ENCODE measurements around the gene FN1. TPM values are rescaled to one million over a fixed set of nuclear protein-coding genes. Genes with fewer than 3 reads are reported as not detected.

Gene FN1
- total and polyA plus RNA-seq, 2 donors (not counting 3 experiments of a cell fraction or from before 2014, with no cell fraction given): 3,221 to 3,740 TPM

DNA sequence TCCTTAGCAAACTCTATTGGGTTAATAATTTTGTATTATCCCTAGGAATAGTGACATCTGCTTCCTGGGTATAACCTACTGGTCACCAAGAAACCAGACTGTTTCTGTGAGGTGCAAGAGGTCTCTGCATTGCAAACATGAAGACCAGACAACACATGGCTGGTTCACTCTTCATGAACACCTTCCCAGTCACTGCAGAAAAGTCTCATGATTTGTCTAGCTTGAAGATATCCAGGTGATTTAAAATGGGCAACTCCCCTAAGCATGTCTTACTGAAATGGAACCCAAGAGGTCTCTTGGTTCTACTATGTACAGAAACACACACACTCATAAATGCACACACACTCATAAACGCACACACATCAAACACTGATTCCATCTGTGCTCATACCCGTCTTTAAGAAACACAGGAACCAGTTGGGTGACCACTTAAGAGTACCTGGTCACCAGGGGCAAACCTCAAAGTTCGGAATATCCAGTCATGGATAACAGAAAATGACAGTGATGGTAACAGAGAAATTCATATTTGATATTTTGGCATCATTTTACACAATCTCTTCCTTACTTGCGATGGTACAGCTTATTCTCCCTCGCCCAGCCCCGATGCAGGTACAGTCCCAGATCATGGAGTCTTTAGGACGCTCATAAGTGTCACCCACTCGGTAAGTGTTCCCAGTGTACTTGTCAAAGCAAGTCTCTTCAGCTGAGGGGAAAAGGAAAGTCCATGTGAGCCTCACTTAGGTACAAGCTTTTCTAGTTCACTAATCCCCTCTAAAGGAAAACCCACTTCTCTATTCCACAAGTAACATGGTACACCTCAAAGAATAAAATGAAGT lies 2.9 kb downstream of the FN1 start:
- Histone ChIP-seq H2AFZ (ENCODE audit: low read depth, low read length) (no peak overlapping the region), H3K4me1 (ENCODE audit: control insufficient read depth, extremely low read depth, insufficient read depth, low read length) (peaks cover 48% of the 10 kb centered on the region), H3K36me3 (ENCODE audit: control insufficient read depth in 2 of 2, extremely low read depth in 1 of 2, insufficient read depth in 2 of 2, low read length in 2 of 2) (peaks cover 21 to 38% of the 10 kb centered on the region in 2 experiments), H3K4me2 (ENCODE audit: insufficient read depth, low read length) (peak overlapping the region; percentile 100), H3K9me1 (replicated peaks; ENCODE audit: control insufficient read depth, extremely low read depth, insufficient read depth, low read length) (no peaks in the 10 kb centered on the region), H3K27me3 (ENCODE audit: control insufficient read depth in 2 of 2, insufficient read depth in 2 of 2, low read length in 2 of 2) (no peaks in the 10 kb centered on the region), H3K79me2 (ENCODE audit: control insufficient read depth, insufficient read depth, low read length) (peaks cover 53% of the 10 kb centered on the region), H3K27ac (ENCODE audit: insufficient read depth, low read depth, low read length) (peak overlapping the region; percentile 86), H4K20me1 (replicated peaks; ENCODE audit: control insufficient read depth, extremely low read depth, insufficient read depth, low read length) (peaks cover 2% of the 10 kb centered on the region), H3K9me3 (replicated peaks; ENCODE audit: control insufficient read depth, insufficient read depth, low read length) (no peaks in the 10 kb centered on the region), H3K9ac (replicated peaks; ENCODE audit: extremely low read depth, insufficient read depth, low read length) (peak overlapping the region; percentile 100), H3K4me3 (replicated peaks in 1 of 3; ENCODE audit: insufficient read depth in 1 of 3, low read depth in 1 of 3, low read length in 3 of 3) (peak overlapping the region; percentile 32 to 100 (median 77))
- BruUV-seq (replicated peaks): no TSS peak
- ChIA-PET CTCF (interaction anchor here (1.2 to 2.3 kb wide), 4 partner anchors 10 to 498 kb away, joined by 3 to 10 read pairs (median 4); no protein-coding TSS in a partner anchor), POLR2A (interaction anchor here (0.6 to 2.0 kb wide), 7 partner anchors 9 to 416 kb away, joined by 3 to 8 read pairs (median 4); no protein-coding TSS in a partner anchor)
- peak; percentile 31 for DNase-seq (ENCODE audit: low read depth, low spot score)
- TF ChIP-seq POLR2A (IDR thresholded peaks at IDR 0.05; ENCODE audit: low read depth, low read length): peak; percentile 33
- no peak for TF ChIP-seq MYC (IDR thresholded peaks at IDR 0.05; ENCODE audit: low read depth, low read length)
- dilution Hi-C loops (cut with MboI; ENCODE audit: extremely low pct_ligation_motif_present, low sequenced_read_pairs) (no loop called here), intact Hi-C loops (cut with micrococcal nuclease) (no loop called here)
- FAIRE-seq: no peak

DNA sequence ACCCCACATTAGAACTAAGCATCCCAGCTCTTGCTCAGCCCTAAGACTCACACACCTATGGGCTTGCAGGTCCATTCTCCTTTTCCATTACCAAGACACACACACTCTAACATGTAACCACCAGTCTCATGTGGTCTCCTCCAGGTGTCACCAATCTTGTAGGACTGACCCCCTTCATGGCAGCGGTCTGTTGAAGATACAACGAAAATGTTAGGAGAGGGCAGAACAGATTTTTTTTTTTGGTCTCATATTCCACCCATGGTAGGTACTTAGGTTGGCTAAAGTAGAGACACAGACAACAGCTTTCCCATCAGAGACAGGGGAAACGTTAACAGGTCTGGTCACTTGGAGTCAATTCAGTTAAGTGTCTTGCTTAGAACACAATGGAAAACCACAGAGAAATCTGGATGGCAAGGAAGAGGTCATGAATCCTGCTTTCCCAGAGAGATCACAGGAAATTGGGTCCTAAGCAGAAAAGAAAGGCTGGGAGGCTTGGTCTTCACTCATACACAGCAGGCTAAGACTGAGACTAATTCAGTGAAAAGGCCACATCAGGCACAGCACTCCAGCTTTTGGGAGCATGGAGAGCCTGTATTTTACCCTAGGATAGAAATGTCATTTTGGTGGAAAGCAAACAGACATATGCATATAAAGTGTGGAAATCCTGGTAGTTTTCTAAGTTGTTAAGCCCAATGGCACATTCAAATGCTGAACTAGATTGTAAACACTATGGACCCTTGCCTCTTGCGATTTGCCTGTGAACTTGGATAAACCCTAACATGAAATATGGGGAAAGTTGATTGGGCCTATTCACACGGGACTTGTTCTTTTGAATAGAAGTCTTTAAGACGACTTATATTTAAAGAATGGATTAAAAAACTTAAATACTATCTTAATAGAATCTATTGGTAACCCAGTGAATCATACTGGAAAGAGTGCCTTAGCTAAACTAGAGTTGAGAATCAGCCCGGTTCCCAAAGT lies 3.8 kb downstream of the FN1 start:
- no peak overlapping the region for H3K9ac ChIP-seq (replicated peaks; ENCODE audit: extremely low read depth, insufficient read depth, low read length)
- FAIRE-seq (peak; percentile 24), DNase-seq (ENCODE audit: low read depth, low spot score) (peak; percentile 46)
- CTCF ChIA-PET: interaction anchor here (0.5 to 2.3 kb wide), 5 partner anchors 9 to 499 kb away, joined by 3 to 10 read pairs (median 5); no protein-coding TSS in a partner anchor
- H3K4me2 ChIP-seq (ENCODE audit: insufficient read depth, low read length): peak overlapping the region; percentile 100
- TF ChIP-seq EZH2 (IDR thresholded peaks at IDR 0.05; ENCODE audit: borderline replicate concordance, low read depth, low read length, severe bottlenecking): no peak
- TF ChIP-seq, protein P1, sequence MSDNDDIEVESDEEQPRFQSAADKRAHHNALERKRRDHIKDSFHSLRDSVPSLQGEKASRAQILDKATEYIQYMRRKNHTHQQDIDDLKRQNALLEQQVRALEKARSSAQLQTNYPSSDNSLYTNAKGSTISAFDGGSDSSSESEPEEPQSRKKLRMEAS (IDR thresholded peaks at IDR 0.05; ENCODE audit: insufficient read depth, insufficient read length): no peak
- TF ChIP-seq, protein P2, sequence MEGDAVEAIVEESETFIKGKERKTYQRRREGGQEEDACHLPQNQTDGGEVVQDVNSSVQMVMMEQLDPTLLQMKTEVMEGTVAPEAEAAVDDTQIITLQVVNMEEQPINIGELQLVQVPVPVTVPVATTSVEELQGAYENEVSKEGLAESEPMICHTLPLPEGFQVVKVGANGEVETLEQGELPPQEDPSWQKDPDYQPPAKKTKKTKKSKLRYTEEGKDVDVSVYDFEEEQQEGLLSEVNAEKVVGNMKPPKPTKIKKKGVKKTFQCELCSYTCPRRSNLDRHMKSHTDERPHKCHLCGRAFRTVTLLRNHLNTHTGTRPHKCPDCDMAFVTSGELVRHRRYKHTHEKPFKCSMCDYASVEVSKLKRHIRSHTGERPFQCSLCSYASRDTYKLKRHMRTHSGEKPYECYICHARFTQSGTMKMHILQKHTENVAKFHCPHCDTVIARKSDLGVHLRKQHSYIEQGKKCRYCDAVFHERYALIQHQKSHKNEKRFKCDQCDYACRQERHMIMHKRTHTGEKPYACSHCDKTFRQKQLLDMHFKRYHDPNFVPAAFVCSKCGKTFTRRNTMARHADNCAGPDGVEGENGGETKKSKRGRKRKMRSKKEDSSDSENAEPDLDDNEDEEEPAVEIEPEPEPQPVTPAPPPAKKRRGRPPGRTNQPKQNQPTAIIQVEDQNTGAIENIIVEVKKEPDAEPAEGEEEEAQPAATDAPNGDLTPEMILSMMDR (IDR thresholded peaks at IDR 0.05; ENCODE audit: extremely low read depth in 1 of 2, insufficient read depth in 1 of 2, low read depth in 1 of 2, low read length in 2 of 2): no peak
- peaks cover 22 to 45% of the 10 kb centered on the region in 2 experiments for H3K36me3 ChIP-seq (ENCODE audit: control insufficient read depth in 2 of 2, extremely low read depth in 1 of 2, insufficient read depth in 2 of 2, low read length in 2 of 2)
- H2AFZ ChIP-seq (ENCODE audit: low read depth, low read length): no peak overlapping the region
- H3K79me2 ChIP-seq (ENCODE audit: control insufficient read depth, insufficient read depth, low read length): peaks cover 54% of the 10 kb centered on the region
- intact Hi-C loops (cut with micrococcal nuclease): no loop called here
- H3K4me3 ChIP-seq (replicated peaks in 1 of 3; ENCODE audit: insufficient read depth in 1 of 3, low read depth in 1 of 3, low read length in 3 of 3): peak overlapping the region in 2 of 3 experiments; percentile 77 to 100
- H3K9me3 ChIP-seq (replicated peaks; ENCODE audit: control insufficient read depth, insufficient read depth, low read length): no peaks in the 10 kb centered on the region
- BruUV-seq (replicated peaks): no TSS peak
- H3K4me1 ChIP-seq (ENCODE audit: control insufficient read depth, extremely low read depth, insufficient read depth, low read length): peaks cover 43% of the 10 kb centered on the region
- no peaks in the 10 kb centered on the region for H3K9me1 ChIP-seq (replicated peaks; ENCODE audit: control insufficient read depth, extremely low read depth, insufficient read depth, low read length)
- H3K27ac ChIP-seq (ENCODE audit: insufficient read depth, low read depth, low read length): peak overlapping the region; percentile 86
- POLR2A ChIA-PET: interaction anchor here (0.9 to 2.0 kb wide), 3 partner anchors 261 to 417 kb away, joined by 3 to 6 read pairs (median 3); no protein-coding TSS in a partner anchor
- no peaks in the 10 kb centered on the region for H3K27me3 ChIP-seq (ENCODE audit: control insufficient read depth in 2 of 2, insufficient read depth in 2 of 2, low read length in 2 of 2)
- peaks cover 2% of the 10 kb centered on the region for H4K20me1 ChIP-seq (replicated peaks; ENCODE audit: control insufficient read depth, extremely low read depth, insufficient read depth, low read length)
- dilution Hi-C loops (cut with MboI; ENCODE audit: extremely low pct_ligation_motif_present, low sequenced_read_pairs): no loop called here

Data from endothelial cell of umbilical vein (primary cell).